ENCODE data around the gene ST3GAL3.
A peak's percentile ranks its signal among the peaks of the same experiment; 100 is the strongest.

Gene ST3GAL3

GRCh38 chr1:43703836-43704235 is 3.5 kb upstream of the ST3GAL3 start:
- Histone ChIP-seq H3K9ac (ENCODE audit: insufficient read length, low read depth) (no peak overlapping the region), H3K36me3 (ENCODE audit: insufficient read depth, insufficient read length, low read length) (peaks cover 72% of the 10 kb centered on the region), H3K27me3 (ENCODE audit: insufficient read depth, insufficient read length) (no peaks in the 10 kb centered on the region), H3K4me1 (ENCODE audit: insufficient read depth, insufficient read length) (peaks cover 10% of the 10 kb centered on the region), H3K4me3 (ENCODE audit: insufficient read length, low read depth) (no peak overlapping the region), H3K9me3 (ENCODE audit: insufficient read depth, low read length) (no peaks in the 10 kb centered on the region)
- TF ChIP-seq YY1 (IDR thresholded peaks at IDR 0.05; ENCODE audit: insufficient read depth, insufficient read length) (no peak), ZNF274 (IDR thresholded peaks at IDR 0.05; ENCODE audit: low read depth, low read length) (no peak), SUZ12 (IDR thresholded peaks at IDR 0.05; ENCODE audit: extremely low read depth, insufficient read depth, insufficient read length) (no peak)
- DNase-seq (ENCODE audit: low read depth, low spot score): no peak

GRCh38 chr1:43704838-43705237 is 2.5 kb upstream of the ST3GAL3 start:
- Histone ChIP-seq H3K4me1 (ENCODE audit: insufficient read depth, insufficient read length) (peaks cover 10% of the 10 kb centered on the region), H3K36me3 (ENCODE audit: insufficient read depth, insufficient read length, low read length) (peaks cover 72% of the 10 kb centered on the region), H3K4me3 (ENCODE audit: insufficient read length, low read depth) (no peak overlapping the region), H3K9ac (ENCODE audit: insufficient read length, low read depth) (no peak overlapping the region), H3K27me3 (ENCODE audit: insufficient read depth, insufficient read length) (no peaks in the 10 kb centered on the region), H3K9me3 (ENCODE audit: insufficient read depth, low read length) (no peaks in the 10 kb centered on the region)
- DNase-seq (ENCODE audit: low read depth, low spot score): no peak
- TF ChIP-seq SUZ12 (IDR thresholded peaks at IDR 0.05; ENCODE audit: extremely low read depth, insufficient read depth, insufficient read length) (no peak), YY1 (IDR thresholded peaks at IDR 0.05; ENCODE audit: insufficient read depth, insufficient read length) (no peak), ZNF274 (IDR thresholded peaks at IDR 0.05; ENCODE audit: low read depth, low read length) (no peak)

- TF ChIP-seq ZNF274 (IDR thresholded peaks at IDR 0.05; ENCODE audit: low read depth, low read length) (no peak), SUZ12 (IDR thresholded peaks at IDR 0.05; ENCODE audit: extremely low read depth, insufficient read depth, insufficient read length) (no peak), YY1 (IDR thresholded peaks at IDR 0.05; ENCODE audit: insufficient read depth, insufficient read length) (no peak)
- no peak overlapping the region for H3K9ac ChIP-seq (ENCODE audit: insufficient read length, low read depth)
- peaks cover 10% of the 10 kb centered on the region for H3K4me1 ChIP-seq (ENCODE audit: insufficient read depth, insufficient read length)
- no peak for DNase-seq (ENCODE audit: low read depth, low spot score)
- H3K27me3 ChIP-seq (ENCODE audit: insufficient read depth, insufficient read length): no peaks in the 10 kb centered on the region
- peaks cover 72% of the 10 kb centered on the region for H3K36me3 ChIP-seq (ENCODE audit: insufficient read depth, insufficient read length, low read length)
- no peaks in the 10 kb centered on the region for H3K9me3 ChIP-seq (ENCODE audit: insufficient read depth, low read length)
- no peak overlapping the region for H3K4me3 ChIP-seq (ENCODE audit: insufficient read length, low read depth)
Measured at GRCh38 chr1:43705334-43705733, 2.0 kb upstream of the ST3GAL3 start.

DNA sequence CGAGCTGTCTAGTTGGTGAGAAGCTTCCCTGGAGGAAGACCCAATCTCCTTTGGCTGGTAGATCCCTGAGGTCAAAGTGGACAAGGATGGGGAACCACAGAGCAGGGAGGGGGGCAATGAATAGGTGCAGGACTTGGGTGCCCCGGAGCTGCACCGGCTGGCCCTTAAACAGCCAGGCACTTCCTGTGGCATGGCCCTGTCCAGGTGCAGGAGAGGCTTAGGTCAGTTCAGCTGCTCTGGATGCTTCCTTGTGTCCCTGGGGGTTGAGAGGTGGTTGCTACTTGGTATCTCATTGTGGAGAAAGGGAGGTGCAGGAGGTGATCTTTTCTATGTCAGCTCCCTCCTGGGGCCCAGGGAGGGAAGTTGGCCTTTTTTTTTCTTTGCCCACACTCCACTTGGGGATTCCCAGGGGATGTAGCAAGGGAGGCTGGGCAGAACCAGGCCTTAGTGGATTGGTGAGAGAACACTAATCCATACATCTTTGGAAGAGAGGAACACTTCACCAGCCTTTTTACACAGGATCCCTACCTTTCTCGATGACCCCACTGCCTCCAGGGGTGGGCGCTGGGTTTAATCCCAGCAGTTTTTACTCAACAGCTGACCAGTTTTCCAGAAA is 1.2 kb upstream of the ST3GAL3 start:
- Histone ChIP-seq H3K4me3 (ENCODE audit: insufficient read length, low read depth) (peak overlapping the region; percentile 94), H3K4me1 (ENCODE audit: insufficient read depth, insufficient read length) (peaks cover 10% of the 10 kb centered on the region), H3K36me3 (ENCODE audit: insufficient read depth, insufficient read length, low read length) (peaks cover 72% of the 10 kb centered on the region), H3K9me3 (ENCODE audit: insufficient read depth, low read length) (no peaks in the 10 kb centered on the region), H3K27me3 (ENCODE audit: insufficient read depth, insufficient read length) (no peaks in the 10 kb centered on the region), H3K9ac (ENCODE audit: insufficient read length, low read depth) (peak overlapping the region; percentile 100)
- no peak for DNase-seq (ENCODE audit: low read depth, low spot score)
- TF ChIP-seq SUZ12 (IDR thresholded peaks at IDR 0.05; ENCODE audit: extremely low read depth, insufficient read depth, insufficient read length): no peak
- no peak for TF ChIP-seq YY1 (IDR thresholded peaks at IDR 0.05; ENCODE audit: insufficient read depth, insufficient read length)
- no peak for TF ChIP-seq ZNF274 (IDR thresholded peaks at IDR 0.05; ENCODE audit: low read depth, low read length)

DNA sequence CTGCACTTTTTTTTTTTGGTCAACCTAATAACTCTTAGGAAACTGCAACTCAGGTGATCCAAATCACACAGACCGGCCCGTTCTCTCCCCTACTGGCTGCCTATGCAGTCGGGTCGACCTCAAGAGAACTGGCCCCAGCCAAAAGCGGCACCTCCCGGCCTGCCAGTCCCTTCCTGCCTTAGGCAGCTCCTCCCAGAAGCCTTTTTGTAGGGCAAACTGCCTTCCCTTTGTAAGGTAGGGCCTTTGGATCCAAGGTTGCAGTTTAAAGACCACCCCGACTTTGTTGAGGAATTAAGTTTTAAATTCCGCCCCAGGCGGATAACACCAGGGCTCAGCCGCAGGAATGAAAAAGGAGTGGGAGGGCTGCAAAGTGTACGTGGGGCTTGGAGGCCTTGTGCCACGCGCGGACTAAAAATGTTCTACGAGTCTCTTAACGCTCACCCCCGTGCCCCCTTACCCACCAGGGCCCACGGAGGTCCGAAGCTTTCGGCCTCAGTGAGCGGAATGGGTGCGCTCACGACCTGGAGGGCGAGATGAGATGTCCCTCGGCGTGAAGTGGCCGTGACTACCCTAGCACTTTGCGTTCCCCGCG is 642 bp upstream of the ST3GAL3 start:
- H3K9ac ChIP-seq (ENCODE audit: insufficient read length, low read depth): peak overlapping the region; percentile 100
- no peaks in the 10 kb centered on the region for H3K27me3 ChIP-seq (ENCODE audit: insufficient read depth, insufficient read length)
- DNase-seq (ENCODE audit: low read depth, low spot score): peak; percentile 48
- H3K9me3 ChIP-seq (ENCODE audit: insufficient read depth, low read length): no peaks in the 10 kb centered on the region
- H3K4me3 ChIP-seq (ENCODE audit: insufficient read length, low read depth): peak overlapping the region; percentile 94
- H3K36me3 ChIP-seq (ENCODE audit: insufficient read depth, insufficient read length, low read length): peaks cover 71% of the 10 kb centered on the region
- no peak for TF ChIP-seq ZNF274 (IDR thresholded peaks at IDR 0.05; ENCODE audit: low read depth, low read length)
- TF ChIP-seq YY1 (IDR thresholded peaks at IDR 0.05; ENCODE audit: insufficient read depth, insufficient read length): no peak
- TF ChIP-seq SUZ12 (IDR thresholded peaks at IDR 0.05; ENCODE audit: extremely low read depth, insufficient read depth, insufficient read length): no peak
- peaks cover 10% of the 10 kb centered on the region for H3K4me1 ChIP-seq (ENCODE audit: insufficient read depth, insufficient read length)

DNA sequence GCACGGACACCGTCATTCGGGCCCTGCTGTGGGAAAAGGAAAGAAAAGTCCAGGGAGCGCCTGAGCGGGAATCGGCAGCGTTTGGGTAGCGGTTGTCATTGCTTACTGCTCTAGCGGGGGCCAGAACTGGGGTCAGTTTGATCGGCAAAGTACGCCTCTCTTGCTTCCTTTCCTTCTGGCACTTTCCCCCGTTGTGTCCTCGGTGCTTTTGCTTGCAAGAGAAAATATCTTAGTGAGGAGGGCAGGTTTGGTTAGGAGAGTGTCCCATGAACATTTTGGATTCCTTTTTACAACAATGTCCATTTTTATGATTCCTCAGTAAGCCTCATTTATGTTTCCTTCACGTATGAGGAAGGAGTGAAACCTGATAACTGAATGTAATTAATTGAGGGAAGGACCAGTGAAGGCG is 670 bp downstream of the ST3GAL3 start:
- peak; percentile 52 for DNase-seq (ENCODE audit: low read depth, low spot score)
- no peaks in the 10 kb centered on the region for H3K9me3 ChIP-seq (ENCODE audit: insufficient read depth, low read length)
- H3K4me1 ChIP-seq (ENCODE audit: insufficient read depth, insufficient read length): peaks cover 10% of the 10 kb centered on the region
- H3K27me3 ChIP-seq (ENCODE audit: insufficient read depth, insufficient read length): no peaks in the 10 kb centered on the region
- peak overlapping the region; percentile 100 for H3K9ac ChIP-seq (ENCODE audit: insufficient read length, low read depth)
- TF ChIP-seq SUZ12 (IDR thresholded peaks at IDR 0.05; ENCODE audit: extremely low read depth, insufficient read depth, insufficient read length) (no peak), YY1 (IDR thresholded peaks at IDR 0.05; ENCODE audit: insufficient read depth, insufficient read length) (no peak), ZNF274 (IDR thresholded peaks at IDR 0.05; ENCODE audit: low read depth, low read length) (no peak)
- H3K36me3 ChIP-seq (ENCODE audit: insufficient read depth, insufficient read length, low read length): peaks cover 66% of the 10 kb centered on the region
- peak overlapping the region; percentile 94 for H3K4me3 ChIP-seq (ENCODE audit: insufficient read length, low read depth)

DNA sequence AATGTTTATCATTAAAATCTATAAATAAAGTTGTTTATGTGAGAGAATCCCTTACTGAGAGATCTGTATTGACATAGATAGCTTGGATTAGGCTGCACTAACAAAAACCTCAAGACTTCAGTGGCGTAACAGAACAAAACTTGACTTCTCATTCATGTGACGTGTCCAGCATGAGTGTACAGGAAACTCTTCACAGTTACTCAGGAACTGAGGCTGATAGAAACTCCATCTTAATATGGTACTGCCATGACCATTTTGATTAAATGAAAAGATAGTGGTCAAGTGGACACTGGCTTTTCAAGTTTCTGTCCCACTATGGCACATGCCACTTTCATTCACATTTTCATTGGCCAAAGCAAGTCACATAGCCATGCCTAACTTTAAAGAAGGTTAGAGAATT is 3.7 kb downstream of the ST3GAL3 start:
- no peak overlapping the region for H3K4me3 ChIP-seq (ENCODE audit: insufficient read length, low read depth)
- peaks cover 3% of the 10 kb centered on the region for H3K4me1 ChIP-seq (ENCODE audit: insufficient read depth, insufficient read length)
- TF ChIP-seq YY1 (IDR thresholded peaks at IDR 0.05; ENCODE audit: insufficient read depth, insufficient read length) (no peak), SUZ12 (IDR thresholded peaks at IDR 0.05; ENCODE audit: extremely low read depth, insufficient read depth, insufficient read length) (no peak), ZNF274 (IDR thresholded peaks at IDR 0.05; ENCODE audit: low read depth, low read length) (no peak)
- H3K36me3 ChIP-seq (ENCODE audit: insufficient read depth, insufficient read length, low read length): peaks cover 37% of the 10 kb centered on the region
- no peak overlapping the region for H3K9ac ChIP-seq (ENCODE audit: insufficient read length, low read depth)
- no peak for DNase-seq (ENCODE audit: low read depth, low spot score)
- H3K27me3 ChIP-seq (ENCODE audit: insufficient read depth, insufficient read length): no peaks in the 10 kb centered on the region
- H3K9me3 ChIP-seq (ENCODE audit: insufficient read depth, low read length): no peaks in the 10 kb centered on the region

Measured in NT2/D1 (cell line).